Activated CD4-positive, alpha-beta T cell treated with anti-CD3 and anti-CD28 coated beads, Interleukin-2, amount 50 U/mL, for 24 hours (primary cell): ENCODE measurements around the gene CCNF.
A peak's percentile ranks its signal among the peaks of the same experiment; 100 is the strongest.

Experiments used
- DNase-seq, 2 donors: peaks; one replicate each; pipeline ENCODE4 v3.0.0-alpha.2; 2020; ENCODE audit warnings: low read depth in 1 of 2, low spot score in 1 of 2

Gene CCNF

DNA sequence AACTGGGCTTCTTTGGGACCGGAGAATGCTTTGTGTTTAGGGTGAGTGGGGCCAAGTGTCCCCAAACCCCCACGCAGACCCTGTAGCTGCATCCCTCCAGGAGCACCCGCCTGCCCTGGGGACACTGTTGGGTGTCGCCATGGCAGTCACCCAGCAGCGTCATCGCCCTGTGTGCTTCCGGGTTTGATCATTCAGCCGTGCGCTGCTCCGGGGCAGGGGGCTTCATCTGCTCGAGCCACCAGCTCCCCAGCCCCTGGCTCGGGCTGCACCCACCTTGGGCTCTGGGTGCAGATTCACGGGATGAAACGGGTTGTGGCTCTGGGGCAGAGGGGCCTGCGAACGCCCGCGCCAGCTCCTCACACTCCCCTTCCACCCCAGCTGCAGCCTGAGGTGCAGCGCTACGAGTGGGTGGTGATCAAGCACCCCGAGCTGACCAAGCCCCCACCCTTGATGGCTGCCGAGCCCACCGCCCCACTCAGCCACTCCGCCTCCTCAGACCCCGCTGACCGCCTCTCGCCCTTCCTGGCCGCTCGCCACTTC is 70.7 kb downstream of the CCNF start:
- DNase-seq = no peak

DNA sequence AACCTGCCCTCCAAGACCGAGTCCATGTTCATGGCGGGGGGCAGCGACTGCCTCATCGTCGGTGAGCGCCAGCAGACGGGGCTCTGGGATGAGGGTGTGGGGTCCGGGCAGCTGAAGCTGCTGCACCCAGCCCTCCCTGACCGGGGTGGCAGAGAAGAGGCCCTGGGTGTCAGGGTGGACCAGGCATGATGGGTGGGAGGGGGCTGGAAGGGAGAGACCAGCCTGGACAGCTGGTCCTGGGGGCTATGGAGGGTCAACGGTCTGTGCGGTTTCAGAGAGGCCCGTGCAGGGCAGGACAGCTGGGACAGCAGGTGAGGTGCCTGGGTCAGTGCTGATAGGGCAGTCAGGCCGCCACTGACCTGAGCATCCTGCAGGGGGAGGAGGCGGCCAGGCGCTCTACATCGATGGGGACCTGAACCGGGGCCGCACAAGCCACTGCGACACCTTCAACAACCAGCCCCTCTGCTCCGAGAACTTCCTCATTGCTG is 71.2 kb downstream of the CCNF start:
- no peak for DNase-seq

DNA sequence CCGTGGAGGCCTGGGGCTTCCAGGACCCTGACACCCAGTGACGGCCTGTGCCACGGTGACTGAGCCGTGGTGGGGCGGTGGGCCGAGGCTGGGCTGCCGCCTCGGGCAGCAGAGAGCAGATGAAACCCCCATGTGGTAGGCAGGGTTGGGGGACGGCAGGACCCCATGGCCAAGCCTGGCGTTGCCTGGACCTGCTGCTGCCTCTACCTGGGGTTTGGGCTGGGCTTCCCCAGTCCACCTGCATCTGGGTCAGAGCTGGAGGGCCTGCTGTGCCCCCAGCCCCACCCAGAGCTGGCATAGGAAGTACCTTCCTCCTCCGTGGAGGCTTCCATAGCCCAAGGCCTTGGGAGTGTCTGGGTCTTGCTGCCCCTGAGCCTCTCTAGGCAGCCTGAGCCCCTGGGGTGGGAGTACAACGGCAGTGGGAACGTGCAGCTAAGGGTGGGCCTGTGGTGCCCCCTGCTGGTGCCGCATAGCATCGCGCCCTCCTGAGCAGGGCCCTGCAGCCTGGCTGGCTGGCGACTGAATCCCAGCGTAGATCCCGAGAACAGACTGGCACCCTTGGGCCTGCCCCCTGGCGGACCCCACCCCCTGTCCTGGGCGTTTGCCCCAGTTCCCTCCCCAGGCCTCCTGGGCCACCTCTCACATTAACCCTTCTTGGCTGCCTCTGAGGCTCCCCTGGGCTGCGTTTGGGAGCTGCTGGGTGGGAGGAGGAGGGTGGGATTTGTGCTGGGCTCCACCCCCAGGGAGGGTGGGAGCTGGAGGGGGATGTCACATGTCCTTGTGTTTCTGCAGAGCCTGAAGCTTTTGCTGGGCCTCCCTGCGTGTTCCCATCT is 71.9 kb downstream of the CCNF start:
- peak; percentile 68 to 73 for DNase-seq

DNA sequence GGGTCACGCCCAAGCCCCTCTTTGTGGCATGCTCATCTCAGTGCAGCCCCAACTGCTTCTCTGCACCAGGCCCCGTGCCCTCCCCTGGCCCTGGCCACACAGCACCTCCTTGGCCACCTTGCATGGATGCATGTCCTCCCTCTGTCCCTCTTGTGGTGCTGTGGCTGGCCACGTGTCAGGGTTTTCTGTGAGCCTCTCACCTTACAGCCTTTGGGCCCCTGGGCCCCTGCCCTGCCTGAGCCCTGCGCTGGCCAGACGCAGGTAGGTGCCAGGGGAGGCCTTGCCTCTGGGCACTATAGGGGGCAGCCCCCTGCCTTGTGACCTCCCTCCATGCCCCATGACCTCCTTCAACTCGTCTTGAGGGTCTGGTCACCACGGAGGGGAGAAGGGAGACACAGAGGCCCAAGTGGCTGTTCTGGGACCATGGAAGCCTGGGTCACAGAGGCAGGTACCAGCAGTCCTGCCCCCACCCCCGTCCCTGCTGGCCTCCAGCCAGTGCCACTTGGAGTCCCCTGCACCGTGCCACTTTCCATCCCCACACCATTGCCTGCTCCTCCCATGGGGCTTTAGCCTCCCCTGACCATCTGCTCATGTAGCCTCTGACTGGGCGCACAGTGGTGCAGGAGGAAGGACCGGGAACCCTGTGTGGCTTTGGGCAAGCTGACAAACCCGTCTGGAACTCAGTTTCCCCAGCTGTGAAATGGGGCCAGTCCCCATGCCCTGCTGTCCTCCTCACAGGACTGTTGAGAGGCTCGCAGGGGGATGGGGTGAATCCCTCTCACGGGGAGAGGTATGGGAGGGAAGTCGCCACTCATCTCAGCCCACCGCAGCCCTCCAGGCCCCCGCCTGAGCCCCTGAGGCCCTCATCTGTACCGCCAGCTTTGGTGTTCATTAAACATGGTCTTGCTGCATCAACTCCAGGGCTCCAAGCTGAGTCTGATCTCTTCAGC is 73.0 kb downstream of the CCNF start:
- DNase-seq = no peak

DNA sequence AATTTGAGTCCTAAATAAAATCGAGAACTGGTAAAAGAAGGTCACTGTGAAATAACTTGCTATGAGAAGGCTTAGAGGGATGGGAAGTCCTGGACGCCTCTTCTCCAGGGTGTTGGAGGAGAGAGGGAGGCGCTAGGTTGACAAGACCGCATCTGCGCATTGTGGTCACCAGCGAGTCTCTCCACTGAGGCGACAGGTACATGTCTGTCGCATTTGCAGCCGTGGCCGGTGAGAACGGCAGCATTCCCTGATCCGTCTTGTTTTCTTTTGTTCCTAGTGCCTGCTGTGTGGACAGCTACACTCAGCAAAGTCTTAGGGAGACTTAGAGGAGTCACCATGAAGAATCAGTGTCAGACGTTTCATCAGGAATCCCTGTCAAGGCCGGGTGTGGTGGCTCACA is 76.4 kb downstream of the CCNF start:
- no peak for DNase-seq

DNA sequence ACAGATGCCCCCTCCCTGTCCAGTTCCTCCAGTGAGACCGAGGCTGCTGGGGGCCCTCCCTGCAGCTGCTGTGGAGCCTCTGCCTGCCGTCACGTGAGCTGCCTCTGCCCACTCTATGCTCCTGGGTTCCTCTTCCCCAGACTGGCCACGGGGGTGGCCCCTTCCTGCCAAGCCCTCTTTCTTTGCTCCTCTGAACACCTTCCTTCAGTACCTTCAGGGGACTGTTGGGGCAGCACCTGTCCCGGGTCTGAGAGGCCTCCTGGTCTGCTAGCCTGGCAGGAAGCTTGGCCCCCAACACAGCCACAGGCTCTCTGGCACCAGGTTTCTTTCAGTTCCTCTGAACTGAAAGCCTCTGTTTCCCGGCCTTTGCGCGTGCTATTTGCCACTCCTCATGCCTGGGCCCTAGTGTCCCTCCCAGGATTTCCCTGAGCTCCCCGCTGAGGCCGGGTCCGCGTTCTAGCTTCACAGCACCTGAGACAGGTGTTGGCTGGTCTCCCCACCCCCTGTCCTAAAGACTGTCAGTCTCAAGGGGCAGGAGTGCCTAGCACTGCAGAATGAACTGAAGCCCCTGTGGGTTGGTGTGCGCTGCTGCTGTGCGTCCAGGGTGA is 77.9 kb downstream of the CCNF start:
- DNase-seq = no peak

DNA sequence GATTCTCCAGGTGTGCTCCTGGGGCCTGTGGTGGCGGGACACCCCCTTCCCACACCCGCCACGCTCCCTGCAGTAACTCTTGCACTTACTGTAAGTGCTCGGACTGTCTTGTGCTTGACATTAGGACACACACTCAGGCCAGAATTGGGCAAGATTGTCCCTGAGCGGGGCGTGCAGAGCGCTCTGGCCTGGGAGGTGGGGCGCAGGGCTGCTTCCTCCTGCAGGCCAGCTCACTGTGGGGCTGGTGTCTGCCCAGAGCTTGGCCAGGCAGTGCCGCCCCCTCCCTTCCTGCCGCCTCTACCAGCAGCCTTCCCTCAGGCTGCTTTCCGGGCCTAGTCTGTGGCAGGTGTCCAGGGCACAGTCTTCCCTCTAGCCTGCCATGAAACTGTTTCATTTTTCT is 78.4 kb downstream of the CCNF start:
- DNase-seq = no peak
